ENCODE results near the gene COA7.

DNA sequence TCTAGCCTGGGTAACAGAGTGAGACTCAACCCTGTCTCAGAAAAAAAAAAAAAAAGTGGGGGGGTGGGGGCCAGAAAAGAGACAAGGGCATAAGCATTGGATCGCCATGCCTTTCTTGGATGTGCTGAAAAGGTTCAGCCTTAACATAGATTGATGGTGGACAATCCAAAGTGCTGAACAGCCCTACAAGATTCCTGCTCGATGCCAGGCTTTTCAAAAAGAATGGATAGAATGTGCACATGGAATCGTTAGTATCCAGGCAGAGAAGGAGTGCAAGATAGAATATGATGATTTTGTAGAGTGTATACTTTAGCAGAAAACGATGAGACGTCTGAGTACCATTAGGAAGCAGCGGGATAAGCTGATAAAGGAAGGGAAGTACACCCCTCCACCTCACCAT lies 10.9 kb upstream of the COA7 start:
- TF ChIP-seq, protein P1, sequence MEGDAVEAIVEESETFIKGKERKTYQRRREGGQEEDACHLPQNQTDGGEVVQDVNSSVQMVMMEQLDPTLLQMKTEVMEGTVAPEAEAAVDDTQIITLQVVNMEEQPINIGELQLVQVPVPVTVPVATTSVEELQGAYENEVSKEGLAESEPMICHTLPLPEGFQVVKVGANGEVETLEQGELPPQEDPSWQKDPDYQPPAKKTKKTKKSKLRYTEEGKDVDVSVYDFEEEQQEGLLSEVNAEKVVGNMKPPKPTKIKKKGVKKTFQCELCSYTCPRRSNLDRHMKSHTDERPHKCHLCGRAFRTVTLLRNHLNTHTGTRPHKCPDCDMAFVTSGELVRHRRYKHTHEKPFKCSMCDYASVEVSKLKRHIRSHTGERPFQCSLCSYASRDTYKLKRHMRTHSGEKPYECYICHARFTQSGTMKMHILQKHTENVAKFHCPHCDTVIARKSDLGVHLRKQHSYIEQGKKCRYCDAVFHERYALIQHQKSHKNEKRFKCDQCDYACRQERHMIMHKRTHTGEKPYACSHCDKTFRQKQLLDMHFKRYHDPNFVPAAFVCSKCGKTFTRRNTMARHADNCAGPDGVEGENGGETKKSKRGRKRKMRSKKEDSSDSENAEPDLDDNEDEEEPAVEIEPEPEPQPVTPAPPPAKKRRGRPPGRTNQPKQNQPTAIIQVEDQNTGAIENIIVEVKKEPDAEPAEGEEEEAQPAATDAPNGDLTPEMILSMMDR (IDR thresholded peaks at IDR 0.05; ENCODE audit: low read length): no peak
- TF ChIP-seq EZH2 (optimal IDR thresholded peaks at IDR 0.05; ENCODE audit: low read depth, low read length): no peak

All from MM.1S (cell line).